ENCODE measurements around the gene GIMAP8.

GRCh38 chr7:150519310-150519709 is 68.9 kb downstream of the GIMAP8 start:
- TF ChIP-seq CTCF (IDR thresholded peaks at IDR 0.05) (no peak), POLR2A (IDR thresholded peaks at IDR 0.05) (no peak)
